ENCODE results near the gene C2orf76.

The C2orf76 gene

GRCh38 chr2:119267604-119268003, 99.0 kb downstream of the C2orf76 start:
- H3K4me3 ChIP-seq (ENCODE audit: insufficient read length, low read depth), result no peak overlapping the region
- no peak for TF ChIP-seq ZNF274 (IDR thresholded peaks at IDR 0.05; ENCODE audit: low read depth, low read length)
- no peak for TF ChIP-seq SUZ12 (IDR thresholded peaks at IDR 0.05; ENCODE audit: extremely low read depth, insufficient read depth, insufficient read length)
- TF ChIP-seq YY1 (IDR thresholded peaks at IDR 0.05; ENCODE audit: insufficient read depth, insufficient read length), result no peak

GRCh38 chr2:119266091-119266589, 100.5 kb downstream of the C2orf76 start:
- peaks cover 25% of the 10 kb centered on the region for H3K36me3 ChIP-seq (ENCODE audit: insufficient read depth, insufficient read length, low read length)

More at GRCh38 chr2:119267604-119268003, 99.0 kb downstream of the C2orf76 start:
- Histone ChIP-seq H3K27me3 (ENCODE audit: insufficient read depth, insufficient read length) (no peaks in the 10 kb centered on the region), H3K9ac (ENCODE audit: insufficient read length, low read depth) (no peak overlapping the region), H3K4me1 (ENCODE audit: insufficient read depth, insufficient read length) (peaks cover 3% of the 10 kb centered on the region), H3K36me3 (ENCODE audit: insufficient read depth, insufficient read length, low read length) (peaks cover 22% of the 10 kb centered on the region), H3K9me3 (ENCODE audit: insufficient read depth, low read length) (no peaks in the 10 kb centered on the region)
- DNase-seq (ENCODE audit: low read depth, low spot score), result no peak

GRCh38 chr2:119265693-119266066, 101.0 kb downstream of the C2orf76 start:
- Histone ChIP-seq H3K9me3 (ENCODE audit: insufficient read depth, low read length) (no peaks in the 10 kb centered on the region), H3K27me3 (ENCODE audit: insufficient read depth, insufficient read length) (no peaks in the 10 kb centered on the region), H3K9ac (ENCODE audit: insufficient read length, low read depth) (no peak overlapping the region), H3K36me3 (ENCODE audit: insufficient read depth, insufficient read length, low read length) (peaks cover 27% of the 10 kb centered on the region), H3K4me1 (ENCODE audit: insufficient read depth, insufficient read length) (peaks cover 9% of the 10 kb centered on the region), H3K4me3 (ENCODE audit: insufficient read length, low read depth) (no peak overlapping the region)
- DNase-seq (ENCODE audit: low read depth, low spot score), result no peak
- TF ChIP-seq ZNF274 (IDR thresholded peaks at IDR 0.05; ENCODE audit: low read depth, low read length), result no peak

More at GRCh38 chr2:119266091-119266589, 100.5 kb downstream of the C2orf76 start:
- Histone ChIP-seq H3K9ac (ENCODE audit: insufficient read length, low read depth) (no peak overlapping the region), H3K4me1 (ENCODE audit: insufficient read depth, insufficient read length) (peaks cover 4% of the 10 kb centered on the region), H3K9me3 (ENCODE audit: insufficient read depth, low read length) (no peaks in the 10 kb centered on the region), H3K4me3 (ENCODE audit: insufficient read length, low read depth) (no peak overlapping the region), H3K27me3 (ENCODE audit: insufficient read depth, insufficient read length) (no peaks in the 10 kb centered on the region)
- no peak for DNase-seq (ENCODE audit: low read depth, low spot score)
- TF ChIP-seq ZNF274 (IDR thresholded peaks at IDR 0.05; ENCODE audit: low read depth, low read length), result no peak
- no peak for TF ChIP-seq YY1 (IDR thresholded peaks at IDR 0.05; ENCODE audit: insufficient read depth, insufficient read length)
- TF ChIP-seq SUZ12 (IDR thresholded peaks at IDR 0.05; ENCODE audit: extremely low read depth, insufficient read depth, insufficient read length), result no peak

GRCh38 chr2:119264781-119265692, 101.6 kb downstream of the C2orf76 start:
- TF ChIP-seq YY1 (IDR thresholded peaks at IDR 0.05; ENCODE audit: insufficient read depth, insufficient read length) (no peak), SUZ12 (IDR thresholded peaks at IDR 0.05; ENCODE audit: extremely low read depth, insufficient read depth, insufficient read length) (no peak), ZNF274 (IDR thresholded peaks at IDR 0.05; ENCODE audit: low read depth, low read length) (no peak)
- no peaks in the 10 kb centered on the region for H3K27me3 ChIP-seq (ENCODE audit: insufficient read depth, insufficient read length)
- H3K9ac ChIP-seq (ENCODE audit: insufficient read length, low read depth), result no peak overlapping the region
- H3K9me3 ChIP-seq (ENCODE audit: insufficient read depth, low read length), result no peaks in the 10 kb centered on the region
- H3K36me3 ChIP-seq (ENCODE audit: insufficient read depth, insufficient read length, low read length), result peaks cover 27% of the 10 kb centered on the region
- H3K4me1 ChIP-seq (ENCODE audit: insufficient read depth, insufficient read length), result peaks cover 9% of the 10 kb centered on the region
- peak; percentile 58 for DNase-seq (ENCODE audit: low read depth, low spot score)
- no peak overlapping the region for H3K4me3 ChIP-seq (ENCODE audit: insufficient read length, low read depth)

DNA sequence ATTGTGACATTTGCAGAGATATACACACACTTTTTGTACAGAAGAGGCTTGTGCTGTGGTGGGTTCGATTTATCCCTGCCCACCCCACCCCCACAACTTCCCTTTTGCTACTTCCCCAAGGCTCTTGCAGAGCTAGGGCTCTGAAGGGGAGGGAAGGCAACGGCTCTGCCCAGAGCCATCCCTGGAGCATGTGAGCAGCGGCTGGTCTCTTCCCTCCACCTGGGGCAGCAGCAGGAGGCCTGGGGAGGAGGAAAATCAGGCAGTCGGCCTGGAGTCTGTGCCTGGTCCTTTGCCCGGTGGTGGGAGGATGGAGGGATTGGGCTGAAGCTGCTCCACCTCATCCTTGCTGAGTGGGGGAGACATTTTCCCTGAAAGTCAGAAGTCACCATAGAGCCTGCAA, 103.0 kb downstream of the C2orf76 start:
- DNase-seq (ENCODE audit: low read depth, low spot score), result no peak
- Histone ChIP-seq H3K27me3 (ENCODE audit: insufficient read depth, insufficient read length) (no peaks in the 10 kb centered on the region), H3K4me1 (ENCODE audit: insufficient read depth, insufficient read length) (peaks cover 16% of the 10 kb centered on the region), H3K9me3 (ENCODE audit: insufficient read depth, low read length) (no peaks in the 10 kb centered on the region), H3K9ac (ENCODE audit: insufficient read length, low read depth) (no peak overlapping the region), H3K4me3 (ENCODE audit: insufficient read length, low read depth) (no peak overlapping the region), H3K36me3 (ENCODE audit: insufficient read depth, insufficient read length, low read length) (peaks cover 27% of the 10 kb centered on the region)
- TF ChIP-seq SUZ12 (IDR thresholded peaks at IDR 0.05; ENCODE audit: extremely low read depth, insufficient read depth, insufficient read length) (no peak), ZNF274 (IDR thresholded peaks at IDR 0.05; ENCODE audit: low read depth, low read length) (no peak), YY1 (IDR thresholded peaks at IDR 0.05; ENCODE audit: insufficient read depth, insufficient read length) (no peak)

GRCh38 chr2:119263025-119263424, 103.6 kb downstream of the C2orf76 start:
- H3K36me3 ChIP-seq (ENCODE audit: insufficient read depth, insufficient read length, low read length), result peaks cover 27% of the 10 kb centered on the region
- no peaks in the 10 kb centered on the region for H3K27me3 ChIP-seq (ENCODE audit: insufficient read depth, insufficient read length)
- H3K4me1 ChIP-seq (ENCODE audit: insufficient read depth, insufficient read length), result peaks cover 16% of the 10 kb centered on the region
- no peak for DNase-seq (ENCODE audit: low read depth, low spot score)
- H3K9me3 ChIP-seq (ENCODE audit: insufficient read depth, low read length), result no peaks in the 10 kb centered on the region
- H3K4me3 ChIP-seq (ENCODE audit: insufficient read length, low read depth), result no peak overlapping the region
- no peak overlapping the region for H3K9ac ChIP-seq (ENCODE audit: insufficient read length, low read depth)
- no peak for TF ChIP-seq SUZ12 (IDR thresholded peaks at IDR 0.05; ENCODE audit: extremely low read depth, insufficient read depth, insufficient read length)
- no peak for TF ChIP-seq ZNF274 (IDR thresholded peaks at IDR 0.05; ENCODE audit: low read depth, low read length)
- no peak for TF ChIP-seq YY1 (IDR thresholded peaks at IDR 0.05; ENCODE audit: insufficient read depth, insufficient read length)

- no peak for DNase-seq (ENCODE audit: low read depth, low spot score)
- H3K36me3 ChIP-seq (ENCODE audit: insufficient read depth, insufficient read length, low read length), result peaks cover 33% of the 10 kb centered on the region
- no peak overlapping the region for H3K4me3 ChIP-seq (ENCODE audit: insufficient read length, low read depth)
- H3K27me3 ChIP-seq (ENCODE audit: insufficient read depth, insufficient read length), result no peaks in the 10 kb centered on the region
- TF ChIP-seq SUZ12 (IDR thresholded peaks at IDR 0.05; ENCODE audit: extremely low read depth, insufficient read depth, insufficient read length), result no peak
- no peak for TF ChIP-seq ZNF274 (IDR thresholded peaks at IDR 0.05; ENCODE audit: low read depth, low read length)
- no peak for TF ChIP-seq YY1 (IDR thresholded peaks at IDR 0.05; ENCODE audit: insufficient read depth, insufficient read length)
- no peaks in the 10 kb centered on the region for H3K9me3 ChIP-seq (ENCODE audit: insufficient read depth, low read length)
- no peak overlapping the region for H3K9ac ChIP-seq (ENCODE audit: insufficient read length, low read depth)
- peaks cover 19% of the 10 kb centered on the region for H3K4me1 ChIP-seq (ENCODE audit: insufficient read depth, insufficient read length)
Measured at GRCh38 chr2:119261493-119262225, 105.0 kb downstream of the C2orf76 start.
